Hypothalamus (tissue), 51 donors: ENCODE data around the gene TAF11L2.
"Not testable (repeated sequence)": the region's sequence is repeated elsewhere in the genome, so short reads cannot be mapped to it uniquely, and the experiment has no call there.

Source experiments
- DNase-seq, 51 donors: peaks; one replicate each; lab custom pipeline; 2025; lab: John Stamatoyannopoulos, UW

The TAF11L2 gene

DNA sequence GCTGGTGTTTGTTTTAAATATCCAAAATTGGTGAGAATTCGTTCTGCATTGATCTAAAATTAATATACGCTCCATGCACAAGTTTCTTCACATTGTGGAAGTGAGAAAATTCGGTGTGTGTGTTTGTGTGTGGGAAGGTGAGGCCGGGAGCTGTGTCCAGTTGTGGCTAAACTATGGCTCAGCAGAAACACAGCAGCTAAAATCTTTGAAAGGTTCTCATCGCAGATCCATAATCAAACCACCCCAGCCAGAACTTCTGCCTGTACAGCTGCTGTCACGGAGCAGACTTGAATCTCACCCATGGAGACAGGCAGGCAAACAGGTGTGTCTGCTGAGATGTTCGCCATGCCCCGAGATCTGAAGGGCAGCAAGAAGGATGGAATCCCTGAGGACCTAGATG is at the start of gene TAF11L2:
TAF11L2 (plus strand) TSS at position 301 of the 400 bp plus-strand sequence.
- DNase-seq = not testable (repeated sequence)

DNA sequence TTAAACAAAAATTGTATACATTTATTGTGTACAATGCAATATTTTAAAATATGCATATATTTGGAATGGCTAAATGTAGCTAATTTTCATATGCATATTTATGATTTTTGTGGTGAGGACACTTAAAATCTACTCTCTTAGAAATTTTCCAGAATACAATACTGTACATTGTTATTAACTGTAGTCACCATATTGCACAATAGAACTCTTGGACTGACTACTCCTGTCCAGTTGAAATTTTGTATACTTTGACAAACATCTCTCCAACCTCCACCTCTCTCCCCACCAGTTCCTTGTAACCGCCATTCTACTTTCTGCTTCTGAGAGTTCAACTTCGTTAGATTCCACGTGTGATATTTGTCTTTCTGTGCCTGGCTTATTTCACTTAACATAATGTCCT is 49.2 kb upstream of the TAF11L2 start:
- no peak for DNase-seq

GRCh38 chr5:17452936-17453335 is 45.1 kb upstream of the TAF11L2 start:
- DNase-seq = no peak

GRCh38 chr5:17455942-17456341 is 42.1 kb upstream of the TAF11L2 start:
- no peak for DNase-seq

GRCh38 chr5:17461793-17462192 is 36.2 kb upstream of the TAF11L2 start:
- DNase-seq = no peak

DNA sequence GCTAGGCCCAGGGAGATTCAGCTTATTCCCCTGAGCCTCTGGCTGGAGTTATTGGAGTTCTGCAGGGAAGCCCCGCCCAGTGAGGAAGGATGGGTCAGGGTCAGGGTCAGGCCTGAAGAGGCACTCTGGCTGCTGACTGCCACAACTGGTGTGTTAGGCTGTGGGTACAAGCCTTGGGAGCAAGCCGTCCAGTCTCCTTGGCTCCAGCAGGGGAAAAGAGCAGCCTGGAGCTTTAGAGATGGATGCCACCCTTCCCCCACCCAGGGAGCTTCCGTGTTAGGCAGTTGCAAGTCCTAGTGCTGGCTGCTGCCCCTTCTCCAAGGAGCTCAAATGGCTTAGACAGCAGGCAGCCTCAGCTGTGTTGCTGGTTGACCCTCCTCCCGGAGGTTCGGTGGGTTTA is 34.4 kb upstream of the TAF11L2 start:
- no peak for DNase-seq

GRCh38 chr5:17470064-17470463 is 28.0 kb upstream of the TAF11L2 start:
- no peak for DNase-seq

DNA sequence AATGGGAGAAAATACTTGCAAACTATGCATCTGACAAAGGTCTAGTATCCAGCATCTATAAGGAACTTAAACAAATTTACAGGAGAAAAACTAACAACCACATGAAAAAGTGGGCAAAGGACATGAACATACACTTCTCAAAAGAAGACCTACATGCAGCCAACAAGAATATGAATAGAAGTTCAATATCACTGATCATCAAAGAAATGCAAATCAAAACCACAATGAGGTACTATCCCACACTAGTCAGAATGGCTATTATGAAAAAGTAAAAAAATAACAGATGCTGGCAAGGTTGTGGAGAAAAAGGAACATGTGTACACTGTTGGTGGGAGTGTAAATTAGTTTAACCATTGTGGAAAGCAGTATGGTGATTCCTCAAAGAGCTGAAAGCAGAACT is 23.0 kb upstream of the TAF11L2 start:
- not testable (repeated sequence) for DNase-seq

DNA sequence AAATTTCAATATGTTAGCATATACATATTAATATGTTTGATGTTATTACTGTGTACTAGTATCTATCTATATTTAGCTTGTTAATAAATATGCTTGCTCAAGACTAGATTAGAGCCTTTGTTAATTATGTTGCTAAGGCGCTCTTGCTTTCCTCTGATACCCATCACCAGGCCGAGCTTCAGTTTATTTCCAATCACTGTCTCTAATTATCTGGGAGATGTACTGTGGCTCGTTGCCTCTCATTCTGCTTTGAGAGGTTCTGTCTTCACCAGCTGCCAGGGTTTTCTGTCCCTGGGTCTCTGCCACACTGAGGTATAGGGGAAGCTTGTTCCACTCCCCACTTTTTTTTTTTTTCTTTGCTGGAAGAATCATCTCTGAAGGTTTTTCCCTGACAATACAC is 21.0 kb upstream of the TAF11L2 start:
- DNase-seq = no peak

- DNase-seq = no peak
These were observed 20.3 kb upstream of the TAF11L2 start for GRCh38 chr5:17477573-17478265.

DNA sequence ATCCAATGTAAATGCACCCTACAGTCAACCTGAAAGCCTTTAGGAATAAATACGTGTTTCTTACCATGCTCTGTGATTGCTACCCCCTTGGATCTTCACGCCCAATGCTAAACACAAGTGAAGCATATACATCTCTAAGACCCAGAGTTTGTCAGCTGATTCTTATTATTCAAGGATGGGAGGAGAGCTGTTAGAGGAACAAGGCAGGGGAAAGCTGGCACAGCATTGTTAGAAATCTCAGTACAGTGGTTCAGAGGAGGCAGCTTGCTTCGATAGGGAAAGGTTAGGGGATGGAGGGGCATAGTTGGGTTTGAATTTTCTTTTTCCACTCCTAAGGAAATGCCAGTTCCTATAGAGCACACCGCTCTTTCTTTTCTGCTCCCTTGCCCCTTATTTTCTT is 16.7 kb upstream of the TAF11L2 start:
- DNase-seq = no peak

GRCh38 chr5:17482790-17483189 is 15.2 kb upstream of the TAF11L2 start:
- no peak for DNase-seq

DNA sequence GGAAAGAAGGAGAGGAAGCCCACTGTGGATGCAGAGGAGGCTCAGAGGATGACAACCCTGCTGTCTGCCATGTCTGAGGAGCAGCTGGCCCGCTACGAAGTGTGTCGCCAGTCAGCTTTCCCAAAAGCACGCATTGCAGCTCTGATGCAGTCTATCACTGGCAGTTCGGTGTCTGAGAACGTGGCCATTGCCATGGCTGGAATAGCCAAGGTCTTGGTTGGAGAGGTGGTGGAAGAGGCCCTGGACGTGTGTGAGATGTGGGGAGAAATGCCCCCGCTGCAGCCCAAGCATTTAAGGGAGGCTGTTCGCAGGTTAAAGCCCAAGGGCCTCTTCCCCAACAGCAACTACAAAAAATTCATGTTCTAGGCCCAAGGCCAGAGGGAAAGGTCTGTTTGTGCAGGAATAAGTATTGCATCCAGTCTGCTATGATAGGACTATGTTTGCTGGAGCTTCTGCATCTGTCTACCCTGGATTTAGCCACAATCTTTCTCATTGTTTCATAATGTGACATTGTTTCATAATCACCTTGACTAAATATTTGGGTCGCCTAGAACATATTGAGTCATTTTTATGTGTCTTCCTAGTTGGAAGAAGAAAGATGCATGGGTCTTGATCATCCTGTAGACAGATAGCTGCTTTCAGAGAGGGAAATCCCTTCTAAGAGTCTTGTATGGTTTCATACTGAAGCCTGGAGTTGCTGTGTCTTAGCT is 11.4 kb upstream of the TAF11L2 start:
- not testable (repeated sequence) for DNase-seq

DNA sequence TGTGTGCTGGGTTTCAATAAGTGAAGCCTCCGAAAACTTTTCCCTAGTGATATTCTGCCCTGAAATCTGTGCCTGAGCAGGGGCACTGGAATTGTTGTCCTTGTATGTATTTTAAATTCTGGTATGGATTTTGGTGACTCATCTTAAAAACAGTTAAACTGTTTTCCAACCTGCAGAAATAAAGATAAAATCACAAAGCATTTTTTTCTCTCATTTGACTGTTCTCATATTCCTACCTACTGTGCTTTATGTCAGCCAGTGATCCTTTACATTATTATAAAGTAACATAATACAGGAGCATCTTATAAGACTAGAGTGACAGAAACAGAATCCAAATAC is 10.9 kb upstream of the TAF11L2 start:
- no peak for DNase-seq

GRCh38 chr5:17491257-17491656 is 6.8 kb upstream of the TAF11L2 start:
- not testable (repeated sequence) for DNase-seq

DNA sequence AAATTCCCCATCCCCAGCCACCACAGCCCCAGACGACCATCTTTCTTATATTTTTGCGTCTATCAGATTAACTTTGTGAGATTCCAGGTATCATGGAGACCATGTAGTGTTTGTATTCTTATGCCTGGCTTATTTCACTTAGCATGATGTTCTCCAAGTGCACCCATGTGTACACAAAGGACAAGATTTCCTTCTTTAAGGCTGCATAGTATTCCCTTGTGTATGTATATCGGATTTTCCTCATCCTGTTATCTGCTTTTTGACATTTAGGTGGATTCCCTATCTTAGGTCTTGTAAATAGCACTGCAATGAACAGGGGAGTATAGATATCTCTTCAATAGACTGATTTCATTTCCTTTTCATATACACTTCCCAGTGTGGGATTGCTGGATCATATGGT is 5.3 kb upstream of the TAF11L2 start:
- no peak for DNase-seq

- DNase-seq = no peak
These were observed 585 bp upstream of the TAF11L2 start for GRCh38 chr5:17497446-17497845.

DNA sequence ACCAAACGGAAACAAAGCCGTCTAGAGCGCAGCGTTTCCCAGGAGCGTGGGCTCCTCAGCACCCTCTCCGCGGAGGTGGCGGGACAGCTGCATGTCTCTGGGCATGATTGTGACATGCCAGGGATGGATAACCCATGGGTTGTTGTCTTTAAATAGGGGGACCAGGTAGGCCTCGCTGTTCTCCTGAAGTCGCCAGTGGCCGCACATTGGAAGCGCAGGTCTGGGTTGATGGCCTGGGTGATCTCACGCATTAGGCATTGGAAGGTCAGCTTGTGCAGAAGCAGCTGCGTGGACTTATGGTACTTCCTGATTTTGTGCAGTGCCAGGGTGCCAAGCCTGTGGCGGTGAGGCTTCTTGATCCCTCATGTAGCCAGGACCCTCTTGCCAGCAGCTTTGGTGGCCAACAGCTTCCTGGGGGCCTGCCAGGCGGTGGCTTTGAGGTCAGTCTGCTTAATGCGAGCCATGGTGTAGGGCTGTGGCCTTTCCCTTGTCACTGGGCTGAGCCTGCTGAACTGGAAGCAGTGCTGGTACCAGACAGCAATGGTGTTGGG is 13.8 kb downstream of the TAF11L2 start:
- no peak for DNase-seq

- DNase-seq = not testable (repeated sequence)
These were observed 19.5 kb downstream of the TAF11L2 start for GRCh38 chr5:17517526-17517925.

DNA sequence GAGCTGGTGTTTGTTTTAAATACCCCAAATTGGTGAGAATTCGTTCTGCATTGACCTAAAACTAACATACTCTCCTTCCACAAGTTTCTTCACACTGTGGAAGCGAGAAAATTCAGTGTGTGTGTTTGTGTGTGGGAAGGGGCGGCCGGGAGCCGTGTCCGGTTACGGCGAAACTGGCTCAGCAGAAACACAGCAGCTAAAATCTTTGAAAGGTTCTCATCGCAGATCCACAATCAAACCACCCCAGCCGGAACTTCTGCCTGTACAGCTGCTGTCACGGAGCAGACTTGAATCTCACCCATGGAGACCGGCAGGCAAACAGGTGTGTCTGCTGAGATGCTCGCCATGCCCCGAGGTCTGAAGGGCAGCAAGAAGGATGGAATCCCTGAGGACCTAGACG is 20.0 kb downstream of the TAF11L2 start, which contains the start of gene TAF11L3:
TAF11L3 (plus strand) TSS at position 301 of the 400 bp plus-strand sequence.
- DNase-seq = not testable (repeated sequence)

DNA sequence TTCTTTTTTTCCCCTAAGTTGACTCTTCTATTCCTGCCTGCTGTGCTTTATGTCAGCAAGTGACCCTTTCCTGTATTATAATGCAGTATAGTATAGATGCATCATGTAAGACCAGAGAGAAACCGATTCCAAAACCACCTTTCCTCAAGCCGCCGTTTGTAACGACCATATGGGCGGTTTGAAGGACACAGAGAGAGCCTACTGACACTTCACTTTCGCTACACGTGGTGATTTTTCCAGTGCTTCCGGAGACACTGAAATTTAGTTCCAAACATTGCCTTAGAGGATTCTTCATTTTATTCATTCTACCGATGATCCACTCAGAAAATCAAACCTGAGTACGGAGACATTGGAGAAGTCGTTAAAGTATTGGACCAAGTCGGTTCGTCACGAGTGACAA is 21.5 kb downstream of the TAF11L2 start:
- not testable (repeated sequence) for DNase-seq

DNA sequence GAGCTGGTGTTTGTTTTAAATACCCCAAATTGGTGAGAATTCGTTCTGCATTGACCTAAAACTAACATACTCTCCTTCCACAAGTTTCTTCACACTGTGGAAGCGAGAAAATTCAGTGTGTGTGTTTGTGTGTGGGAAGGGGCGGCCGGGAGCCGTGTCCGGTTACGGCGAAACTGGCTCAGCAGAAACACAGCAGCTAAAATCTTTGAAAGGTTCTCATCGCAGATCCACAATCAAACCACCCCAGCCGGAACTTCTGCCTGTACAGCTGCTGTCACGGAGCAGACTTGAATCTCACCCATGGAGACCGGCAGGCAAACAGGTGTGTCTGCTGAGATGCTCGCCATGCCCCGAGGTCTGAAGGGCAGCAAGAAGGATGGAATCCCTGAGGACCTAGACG is 23.5 kb downstream of the TAF11L2 start, which contains the start of gene TAF11L4:
TAF11L4 (plus strand) TSS at position 301 of the 400 bp plus-strand sequence.
- DNase-seq = not testable (repeated sequence)
